Vagina (tissue), 2 donors: ENCODE results near the gene KCNN4. TPM values are rescaled to one million over a fixed set of nuclear protein-coding genes. Genes with fewer than 3 reads are reported as not detected.

Experiments used
- DNase-seq, 2 donors: peaks; one replicate each; pipeline ENCODE4 v3.0.0-alpha.2; 2017; ENCODE audit errors: extremely low spot score in 2 of 2
- H3K27ac ChIP-seq: fragments of 200-600 bp; sonication (generic); one replicate; pipeline ENCODE4 v1.5.1; 2019
- H3K27me3 ChIP-seq: fragments of 200-600 bp; sonication (generic); one replicate; pipeline ENCODE4 v1.5.1; 2019
- H3K36me3 ChIP-seq, 2 donors: fragments of 200-600 bp; sonication (generic); one replicate each; pipeline ENCODE4 v1.5.1; 2017 to 2019
- H3K4me1 ChIP-seq: fragments of 200-600 bp; sonication (generic); one replicate; pipeline ENCODE4 v1.5.1; 2019
- H3K4me3 ChIP-seq, 2 donors: fragments of 200-600 bp; sonication (generic); 1 replicate in 1 of 2; 2 replicates in 1 of 2; pipeline ENCODE4 v1.5.1; 2016 to 2019
- H3K9me3 ChIP-seq: fragments of 200-600 bp; sonication (generic); one replicate; pipeline ENCODE4 v1.5.1; 2019
- CTCF ChIP-seq, 3 experiments: fragments of 450-650 bp in 2 of 3; fragments of 200-600 bp in 1 of 3; sonication (generic) in 1 of 3; IDR thresholded peaks; one replicate each; pipeline ENCODE4 v1.5.1; 2017 to 2019; ENCODE audit warnings: antibody characterized with exemption in 3 of 3, mild to moderate bottlenecking in 2 of 3, moderate library complexity in 2 of 3
- POLR2A ChIP-seq, 2 donors: fragments of 450-650 bp; IDR thresholded peaks; one replicate each; pipeline ENCODE4 v1.6.1; 2017; ENCODE audit warnings: antibody characterized with exemption in 2 of 2, mild to moderate bottlenecking in 2 of 2, moderate library complexity in 2 of 2
- POLR2AphosphoS5 ChIP-seq, 2 donors: sonication (generic); formaldehyde crosslinking; IDR thresholded peaks; one replicate each; pipeline ENCODE4 v1.9.0; 2017; ENCODE audit warnings: antibody characterized with exemption in 2 of 2, mild to moderate bottlenecking in 2 of 2, low read depth in 1 of 2; ENCODE audit not compliant: insufficient read depth in 1 of 2
- intact Hi-C: fragments of 100-400 bp; cut with DNase I; formaldehyde crosslinking; loops from one replicate; pipeline ENCODE4 v1.15.1; 2023
- total RNA-seq: library from RNA; depleted of rRNA; stranded (reverse); fragments of >200 nt; gene quantifications from one replicate; pipeline ENCODE4 v1.2.3, GENCODE V29; 2016

Gene KCNN4
- total RNA-seq, 1 donor from 2014 or later, result 16.2 TPM

- Histone ChIP-seq H3K36me3 (no peaks in the 10 kb centered on the region), H3K4me1 (peaks cover 10% of the 10 kb centered on the region), H3K4me3 (no peak overlapping the region), H3K27me3 (no peaks in the 10 kb centered on the region), H3K27ac (no peak overlapping the region), H3K9me3 (no peaks in the 10 kb centered on the region)
- DNase-seq, result no peak
- intact Hi-C loops, result no loop called here
- TF ChIP-seq POLR2AphosphoS5 (IDR thresholded peaks at IDR 0.05; ENCODE audit: insufficient read depth in 1 of 2, low read depth in 1 of 2) (no peak), POLR2A (IDR thresholded peaks at IDR 0.05) (no peak), CTCF (IDR thresholded peaks at IDR 0.05) (no peak)
Measured at GRCh38 chr19:43797556-43797955, 16.8 kb upstream of the KCNN4 start.

GRCh38 chr19:43797118-43797517, 16.3 kb upstream of the KCNN4 start:
- Histone ChIP-seq H3K27me3 (no peaks in the 10 kb centered on the region), H3K9me3 (no peaks in the 10 kb centered on the region), H3K4me1 (peaks cover 10% of the 10 kb centered on the region), H3K36me3 (no peaks in the 10 kb centered on the region), H3K27ac (no peak overlapping the region), H3K4me3 (no peak overlapping the region)
- no peak for DNase-seq
- intact Hi-C loops, result no loop called here
- no peak for TF ChIP-seq POLR2AphosphoS5 (IDR thresholded peaks at IDR 0.05; ENCODE audit: insufficient read depth in 1 of 2, low read depth in 1 of 2)
- TF ChIP-seq POLR2A (IDR thresholded peaks at IDR 0.05), result no peak
- TF ChIP-seq CTCF (IDR thresholded peaks at IDR 0.05), result no peak

DNA sequence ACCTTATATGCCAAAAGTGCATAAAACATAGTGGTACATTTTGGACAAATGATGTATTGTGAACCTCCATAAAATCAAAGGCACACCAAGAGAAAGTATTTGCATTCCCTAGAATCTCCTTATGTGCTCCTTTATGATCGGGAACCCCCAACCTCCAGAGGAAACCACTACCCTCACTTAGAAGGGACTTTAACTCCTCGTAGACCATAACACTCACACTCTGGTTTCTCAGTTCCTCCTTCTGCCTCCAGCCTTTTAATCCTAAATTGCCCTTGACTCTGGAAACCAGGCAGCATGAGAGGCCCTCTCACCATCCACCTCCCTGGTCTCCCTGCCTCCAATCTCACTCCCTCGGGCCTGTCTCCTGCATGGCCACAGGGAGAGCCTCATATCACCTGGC, 9.8 kb upstream of the KCNN4 start:
- no peak for DNase-seq
- Histone ChIP-seq H3K4me3 (no peak overlapping the region), H3K27me3 (no peaks in the 10 kb centered on the region), H3K36me3 (no peaks in the 10 kb centered on the region), H3K4me1 (no peaks in the 10 kb centered on the region), H3K27ac (no peak overlapping the region), H3K9me3 (no peaks in the 10 kb centered on the region)
- intact Hi-C loops, result no loop called here
- TF ChIP-seq POLR2A (IDR thresholded peaks at IDR 0.05) (no peak), CTCF (IDR thresholded peaks at IDR 0.05) (no peak), POLR2AphosphoS5 (IDR thresholded peaks at IDR 0.05; ENCODE audit: insufficient read depth in 1 of 2, low read depth in 1 of 2) (no peak)

- H3K36me3 ChIP-seq, result no peaks in the 10 kb centered on the region
- TF ChIP-seq POLR2AphosphoS5 (IDR thresholded peaks at IDR 0.05; ENCODE audit: insufficient read depth in 1 of 2, low read depth in 1 of 2) (no peak), POLR2A (IDR thresholded peaks at IDR 0.05) (no peak), CTCF (IDR thresholded peaks at IDR 0.05) (no peak)
- no peaks in the 10 kb centered on the region for H3K9me3 ChIP-seq
- no peak overlapping the region for H3K27ac ChIP-seq
- no peak for DNase-seq
- intact Hi-C loops, result no loop called here
- no peak overlapping the region for H3K4me3 ChIP-seq
- peaks cover 12% of the 10 kb centered on the region for H3K4me1 ChIP-seq
- H3K27me3 ChIP-seq, result no peaks in the 10 kb centered on the region
Measured at GRCh38 chr19:43789029-43789428, 8.3 kb upstream of the KCNN4 start.

GRCh38 chr19:43786665-43787064, 5.9 kb upstream of the KCNN4 start:
- peak in 1 of 2 donors; percentile 20 for TF ChIP-seq POLR2AphosphoS5 (IDR thresholded peaks at IDR 0.05; ENCODE audit: insufficient read depth in 1 of 2, low read depth in 1 of 2)
- no peak for TF ChIP-seq CTCF (IDR thresholded peaks at IDR 0.05)
- no peak for TF ChIP-seq POLR2A (IDR thresholded peaks at IDR 0.05)
- peaks cover 20% of the 10 kb centered on the region for H3K4me1 ChIP-seq
- intact Hi-C loops, result no loop called here
- no peaks in the 10 kb centered on the region for H3K9me3 ChIP-seq
- no peak for DNase-seq
- no peak overlapping the region for H3K27ac ChIP-seq
- no peaks in the 10 kb centered on the region for H3K36me3 ChIP-seq
- H3K4me3 ChIP-seq, result no peak overlapping the region
- H3K27me3 ChIP-seq, result no peaks in the 10 kb centered on the region
